Measurements from ENCODE around the gene ESCO1.
"Not testable (repeated sequence)": the region's sequence is repeated elsewhere in the genome, so short reads cannot be mapped to it uniquely, and the experiment has no call there.

The ESCO1 gene, protein sequence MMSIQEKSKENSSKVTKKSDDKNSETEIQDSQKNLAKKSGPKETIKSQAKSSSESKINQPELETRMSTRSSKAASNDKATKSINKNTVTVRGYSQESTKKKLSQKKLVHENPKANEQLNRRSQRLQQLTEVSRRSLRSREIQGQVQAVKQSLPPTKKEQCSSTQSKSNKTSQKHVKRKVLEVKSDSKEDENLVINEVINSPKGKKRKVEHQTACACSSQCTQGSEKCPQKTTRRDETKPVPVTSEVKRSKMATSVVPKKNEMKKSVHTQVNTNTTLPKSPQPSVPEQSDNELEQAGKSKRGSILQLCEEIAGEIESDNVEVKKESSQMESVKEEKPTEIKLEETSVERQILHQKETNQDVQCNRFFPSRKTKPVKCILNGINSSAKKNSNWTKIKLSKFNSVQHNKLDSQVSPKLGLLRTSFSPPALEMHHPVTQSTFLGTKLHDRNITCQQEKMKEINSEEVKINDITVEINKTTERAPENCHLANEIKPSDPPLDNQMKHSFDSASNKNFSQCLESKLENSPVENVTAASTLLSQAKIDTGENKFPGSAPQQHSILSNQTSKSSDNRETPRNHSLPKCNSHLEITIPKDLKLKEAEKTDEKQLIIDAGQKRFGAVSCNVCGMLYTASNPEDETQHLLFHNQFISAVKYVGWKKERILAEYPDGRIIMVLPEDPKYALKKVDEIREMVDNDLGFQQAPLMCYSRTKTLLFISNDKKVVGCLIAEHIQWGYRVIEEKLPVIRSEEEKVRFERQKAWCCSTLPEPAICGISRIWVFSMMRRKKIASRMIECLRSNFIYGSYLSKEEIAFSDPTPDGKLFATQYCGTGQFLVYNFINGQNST

DNA sequence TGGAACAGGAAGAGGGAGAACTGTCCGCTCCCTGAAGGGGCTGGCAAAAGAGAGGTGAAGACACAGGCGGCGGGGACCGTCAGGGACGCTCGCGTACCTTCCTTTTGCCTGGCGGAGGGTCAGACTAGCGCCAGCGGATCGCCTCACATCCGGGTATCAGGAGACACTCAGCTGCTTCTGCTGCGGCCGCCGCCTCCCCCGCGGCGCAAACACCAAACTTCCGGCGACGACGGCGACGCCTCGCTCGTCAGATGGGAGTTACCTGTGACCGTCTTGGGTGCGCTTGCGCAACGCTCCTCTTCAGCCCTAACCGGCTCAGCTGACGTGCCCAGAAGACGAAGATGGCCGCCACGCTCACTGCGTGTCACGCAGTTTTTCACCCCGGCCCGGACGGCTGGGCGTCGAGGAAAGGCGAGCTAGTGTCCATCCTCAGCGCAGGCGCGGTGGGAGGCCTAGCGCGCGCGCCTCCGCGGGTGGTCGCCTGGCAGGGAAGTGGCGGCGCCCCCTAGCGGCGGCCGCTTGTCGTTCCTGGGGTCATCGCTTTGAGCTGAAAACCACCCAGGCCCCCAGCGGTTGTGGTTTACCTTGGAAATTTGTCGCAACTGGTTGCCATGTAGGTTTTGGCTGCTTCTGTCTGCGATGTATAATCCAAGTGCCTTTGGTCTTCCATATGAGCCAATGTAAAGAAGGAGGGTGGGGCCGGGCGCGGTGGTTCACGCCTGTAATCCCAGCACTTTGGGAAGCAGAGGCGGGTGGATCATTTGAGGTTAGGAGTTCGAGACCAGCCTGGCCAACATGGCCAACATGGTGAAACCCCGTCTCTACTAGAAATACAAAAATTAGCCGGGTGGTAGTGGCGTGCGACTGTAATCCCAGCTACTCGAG lies at the start of gene ESCO1:
TSS of gene ESCO1 (minus strand) at position 179 of the 885 bp plus-strand sequence. CDS start 25,861 bp downstream, outside the sequence.
- DNase-seq: peak; percentile 80

DNA sequence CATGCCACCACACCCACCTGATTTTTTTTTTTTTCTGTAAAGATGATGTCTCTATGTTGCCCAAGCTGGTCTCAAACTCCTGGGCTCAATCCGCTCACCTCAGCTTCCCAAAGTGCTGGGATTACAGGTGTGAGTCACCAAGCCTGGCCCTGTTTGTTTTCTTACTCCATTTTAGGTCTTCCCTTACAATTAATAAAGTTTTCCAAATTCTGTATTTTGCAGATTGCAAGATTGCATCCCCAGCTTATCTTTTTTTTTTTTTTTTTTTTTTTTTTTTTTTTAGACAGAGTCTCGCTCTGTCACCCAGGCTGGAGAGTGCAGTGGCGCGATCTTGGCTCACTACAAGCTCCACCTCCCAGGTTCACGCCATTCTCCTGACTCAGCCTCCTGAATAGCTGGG lies 39.9 kb upstream of the ESCO1 start:
- DNase-seq: not testable (repeated sequence)

DNA sequence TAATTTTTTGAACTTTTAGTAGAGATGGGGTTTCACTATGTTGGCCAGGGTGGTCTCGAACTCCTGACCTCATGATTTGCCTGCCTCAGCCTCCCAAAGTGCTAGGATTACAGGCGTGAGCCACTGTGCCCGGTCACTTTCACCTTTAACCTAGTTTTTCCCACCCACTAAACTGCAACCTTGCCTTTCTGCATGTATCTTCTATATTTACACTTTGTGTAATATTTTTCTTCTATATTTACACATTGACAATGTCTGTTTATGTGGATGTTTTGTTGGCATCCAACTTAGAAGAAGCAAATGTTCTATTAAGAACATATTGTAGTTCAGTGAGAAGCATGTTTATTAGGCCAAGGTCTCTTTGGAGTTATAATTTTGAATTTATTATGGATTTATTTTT lies 38.3 kb upstream of the ESCO1 start:
- DNase-seq: no peak

DNA sequence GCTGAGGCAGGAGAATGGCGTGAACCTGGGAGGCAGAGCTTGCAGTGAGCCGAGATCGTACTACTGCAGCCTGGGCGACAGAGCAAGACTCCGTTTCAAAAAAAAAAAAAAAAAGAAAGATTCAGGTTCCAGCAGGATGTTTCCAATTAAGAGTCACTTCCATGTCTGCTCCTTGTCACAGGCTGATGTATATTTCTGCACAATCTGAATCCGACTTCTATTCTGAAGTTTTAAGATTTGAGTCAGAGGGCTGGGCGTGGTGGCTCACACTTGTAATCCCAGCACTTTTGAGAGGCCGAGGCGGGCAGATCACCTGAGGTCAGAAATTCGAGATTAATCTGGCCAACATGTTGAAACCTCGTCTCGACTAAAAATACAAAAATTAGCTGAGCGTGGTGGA lies 36.3 kb upstream of the ESCO1 start:
- DNase-seq: no peak

DNA sequence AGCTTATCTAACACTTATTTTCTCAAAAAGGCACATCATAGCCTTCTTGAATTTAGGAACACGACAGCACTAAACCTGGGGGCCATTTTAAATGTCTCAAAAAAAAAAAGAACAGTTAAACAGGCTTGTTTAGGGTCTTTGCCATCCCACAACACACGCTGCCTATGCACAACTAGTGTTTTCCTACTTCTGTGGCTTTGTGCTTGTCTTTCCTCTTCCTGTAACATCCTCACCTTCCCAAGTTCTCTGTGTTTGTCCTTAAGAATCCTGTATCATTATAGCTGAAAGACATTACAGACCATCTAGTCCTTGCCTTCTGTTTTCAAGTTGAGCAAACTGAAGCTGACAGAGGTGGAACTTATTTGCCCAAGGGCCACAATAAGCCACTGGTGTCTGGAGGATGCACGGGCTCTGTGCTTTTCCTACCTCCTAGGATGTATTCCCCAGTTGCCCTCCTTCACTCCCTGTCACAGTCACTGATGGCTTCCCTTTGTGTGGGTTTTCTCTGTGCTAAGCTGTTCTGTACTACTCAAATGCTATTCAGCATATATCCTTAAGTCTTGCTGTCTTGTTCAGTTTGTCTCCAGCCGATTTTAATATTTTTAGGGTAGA lies 34.2 kb upstream of the ESCO1 start:
- no peak for DNase-seq

DNA sequence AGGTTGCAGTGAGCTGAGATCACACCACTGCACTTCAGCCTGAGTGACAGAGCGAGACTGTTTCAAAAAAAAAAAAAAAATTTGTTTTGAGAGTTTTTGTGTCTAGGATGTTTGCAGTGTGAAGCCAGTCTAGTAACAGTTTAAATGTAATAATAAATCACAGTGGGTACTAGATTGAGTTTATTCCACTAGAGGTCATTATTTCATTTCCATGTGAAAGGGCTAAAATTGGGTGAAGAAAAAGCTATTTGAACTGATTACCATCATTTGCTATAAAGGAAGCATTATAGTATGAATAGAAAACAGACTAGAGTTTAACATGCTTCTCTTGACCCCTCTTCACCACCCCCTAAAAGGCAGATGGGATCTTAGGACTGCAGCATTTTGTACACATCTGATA lies 31.9 kb upstream of the ESCO1 start:
- DNase-seq: no peak

DNA sequence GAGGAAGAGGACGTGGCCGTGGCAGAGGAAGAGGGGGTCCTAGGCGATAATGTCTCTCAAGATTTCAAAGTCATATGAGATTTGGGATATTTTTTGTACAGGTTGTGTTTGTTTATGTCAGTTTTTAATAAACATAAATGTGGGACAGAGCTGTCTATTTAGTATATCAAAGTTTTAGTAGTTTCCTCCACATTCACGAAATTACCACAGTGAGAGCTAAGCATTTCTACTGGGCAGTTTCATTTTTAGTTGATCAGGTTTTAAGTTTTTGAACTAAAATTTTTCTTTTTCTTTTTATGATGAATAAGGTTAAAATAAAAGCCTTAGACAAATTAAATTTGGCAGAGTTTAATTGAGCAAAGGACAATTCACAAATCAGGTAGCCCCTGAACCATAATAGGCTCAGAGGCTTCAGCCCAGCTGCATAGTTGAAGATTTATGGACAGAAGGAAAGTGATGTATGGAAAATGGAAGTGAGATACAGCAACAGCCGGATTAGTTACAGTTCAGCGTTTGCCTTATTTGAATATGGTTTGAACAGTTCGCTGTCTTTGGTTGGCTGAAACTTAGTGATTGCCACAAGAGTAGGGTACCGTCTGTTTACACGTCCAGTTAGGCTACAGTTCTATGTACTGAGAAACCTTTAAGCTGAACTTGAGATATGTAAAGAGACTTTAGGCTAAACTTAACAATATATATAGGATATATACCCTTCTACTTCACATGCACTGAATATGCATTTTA lies 28.8 kb upstream of the ESCO1 start:
- no peak for DNase-seq

DNA sequence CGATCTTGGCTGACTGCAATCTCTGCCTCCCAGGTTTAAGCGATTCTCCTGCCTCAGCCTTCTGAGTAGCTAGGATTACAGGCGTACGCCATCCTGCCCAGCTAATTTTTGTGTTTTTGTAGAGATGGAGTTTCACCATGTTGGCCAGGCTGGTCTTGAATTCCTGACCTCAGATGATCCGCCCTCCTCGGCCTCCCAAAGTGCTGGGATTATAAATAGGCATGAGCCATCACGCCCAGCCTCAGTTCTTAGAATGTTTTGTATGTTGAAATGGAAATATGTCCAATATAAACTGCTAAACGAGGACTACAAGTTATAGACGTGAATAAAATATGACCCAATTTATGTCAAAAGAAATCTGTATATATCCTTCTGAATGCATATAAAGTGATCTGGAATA lies 21.1 kb upstream of the ESCO1 start:
- DNase-seq: not testable (repeated sequence)

DNA sequence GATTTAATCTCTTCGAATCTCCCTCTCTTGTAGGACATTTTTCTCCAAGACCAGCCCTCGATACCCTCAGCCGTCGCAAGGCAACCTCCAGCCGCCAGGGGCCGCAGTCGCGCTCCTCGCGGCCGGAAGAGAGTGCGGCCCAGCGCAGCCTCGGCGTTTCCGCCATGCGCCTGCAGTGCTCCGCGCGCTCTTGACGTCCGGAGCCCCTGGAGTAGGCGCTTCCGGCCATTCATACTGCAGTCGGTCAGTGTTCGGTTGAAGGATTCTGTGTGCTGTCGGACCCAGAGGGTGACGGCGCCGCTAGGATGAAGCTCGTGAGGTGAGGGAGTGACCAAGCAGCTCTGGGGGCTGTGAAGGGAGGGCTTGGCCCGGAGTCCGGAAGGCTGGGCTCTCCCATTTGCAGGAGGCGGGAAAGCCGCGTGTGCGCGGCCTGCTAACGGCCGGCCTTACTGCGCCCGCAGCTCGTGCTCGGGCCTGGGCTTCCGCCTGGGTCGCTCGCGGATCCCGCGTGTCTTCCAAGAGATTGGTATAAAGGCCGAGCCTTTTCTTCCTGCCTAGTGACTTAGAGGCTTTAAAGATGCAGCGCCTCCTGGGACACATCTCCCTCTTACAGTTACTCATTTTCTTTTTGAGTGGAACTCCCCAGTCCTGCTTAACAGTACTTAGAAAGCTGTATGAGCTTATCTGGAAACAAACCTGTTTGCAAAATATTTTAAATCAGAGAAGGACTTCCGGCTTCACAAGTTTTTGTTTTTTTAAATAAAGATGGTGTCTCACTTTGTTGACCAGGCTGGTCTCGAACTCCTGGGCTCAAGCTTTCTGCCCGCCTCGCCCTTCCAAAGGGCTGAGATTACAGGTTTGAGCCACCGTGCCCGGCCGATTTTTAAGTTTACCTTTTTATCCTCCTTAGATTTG lies 11.9 kb upstream of the ESCO1 start, which contains the start of gene SNRPD1:
TSS of gene SNRPD1 (plus strand) at position 190 of the 915 bp plus-strand sequence. CDS start at position 306, 116 bp downstream.
- peak; percentile 33 for DNase-seq

DNA sequence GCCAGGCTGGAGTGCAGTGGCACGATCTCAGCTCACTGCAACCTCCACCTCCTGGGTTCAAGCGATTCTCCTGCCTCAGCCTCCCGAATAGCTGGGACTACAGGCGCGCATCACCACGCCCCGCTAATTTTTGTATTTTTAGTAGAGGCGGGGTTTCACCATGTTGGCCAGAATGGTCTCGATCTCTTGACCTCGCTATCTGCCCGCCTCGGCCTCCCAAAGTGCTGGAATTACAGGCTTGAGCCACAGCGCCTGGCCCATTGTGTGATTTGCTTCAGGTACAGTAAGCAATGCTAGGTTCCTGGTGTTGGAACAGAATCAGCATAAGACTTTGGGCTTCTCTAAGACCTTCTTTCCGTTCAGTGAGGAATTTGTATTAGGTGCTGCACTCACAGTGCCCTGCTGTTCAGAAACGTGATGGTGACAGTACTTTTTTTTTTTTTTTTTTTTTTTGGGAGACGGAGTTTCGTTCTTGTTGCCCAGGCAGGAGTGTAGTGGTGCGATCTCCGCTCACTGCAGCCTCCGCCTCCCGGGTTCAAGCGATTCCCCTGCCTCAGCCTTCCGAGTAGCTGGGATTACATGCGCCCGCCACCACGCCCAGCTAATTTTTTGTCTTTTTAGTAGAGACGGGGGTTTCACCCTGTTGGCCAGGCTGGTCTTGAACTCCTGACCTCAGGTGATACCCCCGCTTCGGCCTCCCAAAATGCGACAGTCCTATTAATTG lies 11.1 kb upstream of the ESCO1 start:
- not testable (repeated sequence) for DNase-seq

DNA sequence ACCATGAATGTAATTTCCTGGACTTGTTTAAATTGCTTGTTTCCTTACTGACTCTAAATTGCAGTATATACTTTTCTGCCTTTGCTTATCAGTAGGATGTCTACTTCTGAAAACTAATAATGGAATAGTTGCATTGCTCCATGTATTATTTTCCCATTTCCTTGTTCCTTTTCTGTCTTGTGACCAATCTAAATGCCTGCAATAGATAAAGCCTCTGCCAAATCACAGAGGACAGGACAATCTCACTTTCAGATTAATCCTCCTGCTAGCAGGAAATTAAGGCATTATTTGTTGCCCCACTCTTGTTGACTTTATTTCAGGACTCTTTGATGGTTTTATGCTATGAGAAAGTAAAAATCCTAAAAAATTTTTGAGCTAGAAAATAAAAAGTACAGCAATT lies 4.7 kb upstream of the ESCO1 start:
- no peak for DNase-seq

DNA sequence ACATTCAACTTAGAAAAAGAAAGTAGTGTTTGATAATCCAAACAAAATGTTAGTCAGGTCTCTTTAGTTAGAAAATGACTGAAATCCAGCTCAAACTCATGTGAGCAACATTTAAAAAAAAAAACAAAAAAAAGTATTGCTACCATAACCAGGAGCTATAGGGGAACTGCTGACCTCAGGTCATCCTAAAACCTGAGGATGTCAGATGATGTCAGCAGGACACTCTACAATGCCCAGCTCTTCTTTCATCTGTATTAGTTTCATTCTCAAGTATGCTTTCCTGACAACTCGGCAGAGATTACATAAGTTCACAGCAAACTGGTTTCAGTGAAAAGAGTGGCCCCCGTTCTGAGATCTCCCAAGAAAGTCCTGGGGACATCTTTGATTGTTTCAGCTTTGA lies 4.2 kb upstream of the ESCO1 start:
- DNase-seq: no peak

DNA sequence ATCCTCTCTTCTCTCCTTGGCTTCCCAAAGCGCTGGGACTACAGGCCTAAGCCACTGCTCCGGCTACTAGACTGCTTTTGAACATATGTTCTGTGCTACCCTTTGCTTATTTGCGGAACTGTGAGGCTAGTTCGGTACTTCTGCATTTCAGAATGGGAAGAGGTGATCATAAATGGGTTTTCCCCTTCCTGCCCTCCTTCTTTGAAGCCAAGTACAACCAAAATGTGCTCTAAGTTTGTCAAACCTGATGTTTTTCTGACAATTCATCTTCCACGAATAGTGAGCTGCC lies 1.7 kb upstream of the ESCO1 start:
- DNase-seq: no peak

DNA sequence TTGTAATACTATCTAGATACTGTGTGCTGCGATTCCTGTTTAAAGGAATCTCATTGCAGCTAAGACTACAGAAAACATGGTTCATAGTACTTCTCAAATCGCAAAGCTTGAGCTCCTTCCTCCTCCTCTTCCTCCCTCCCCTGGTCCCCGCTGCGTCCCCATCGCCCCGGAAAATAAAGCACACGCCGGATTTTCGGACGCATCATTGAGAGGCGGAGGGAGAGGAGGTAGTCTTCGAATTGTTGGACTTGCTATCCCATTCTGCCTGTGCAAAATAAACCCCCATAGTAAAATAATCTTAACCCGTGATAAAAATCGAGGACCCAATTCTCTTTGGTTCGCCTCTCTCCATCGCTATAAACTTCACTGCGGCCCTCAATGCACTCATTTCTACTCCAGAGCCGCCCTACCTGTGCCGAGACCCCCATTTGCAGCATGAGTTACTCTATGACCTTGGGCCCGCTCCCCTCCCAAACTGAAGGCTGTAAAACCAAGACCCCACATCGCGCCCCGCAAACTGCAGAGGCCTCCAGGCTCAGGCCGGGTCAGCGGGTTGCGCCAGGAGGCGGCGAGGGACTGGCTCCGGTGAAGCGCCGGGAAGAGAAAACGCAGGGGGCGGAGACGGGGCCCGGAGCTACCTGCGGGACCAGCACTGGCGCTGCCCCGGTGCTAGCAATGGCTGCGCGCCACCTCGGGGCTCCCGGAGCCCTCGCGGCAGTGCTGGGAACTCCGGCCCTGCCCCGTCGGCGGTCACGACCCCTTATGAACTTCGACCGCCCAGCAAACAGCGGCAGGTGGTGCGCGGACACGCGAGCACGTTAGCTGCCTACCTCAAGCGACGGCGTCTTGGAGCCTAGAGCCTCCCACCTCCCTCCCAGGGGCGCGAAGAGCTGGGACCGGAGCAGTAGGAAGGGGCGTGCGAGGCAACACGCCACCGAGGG lies 649 bp downstream of the ESCO1 start:
- DNase-seq: no peak

DNA sequence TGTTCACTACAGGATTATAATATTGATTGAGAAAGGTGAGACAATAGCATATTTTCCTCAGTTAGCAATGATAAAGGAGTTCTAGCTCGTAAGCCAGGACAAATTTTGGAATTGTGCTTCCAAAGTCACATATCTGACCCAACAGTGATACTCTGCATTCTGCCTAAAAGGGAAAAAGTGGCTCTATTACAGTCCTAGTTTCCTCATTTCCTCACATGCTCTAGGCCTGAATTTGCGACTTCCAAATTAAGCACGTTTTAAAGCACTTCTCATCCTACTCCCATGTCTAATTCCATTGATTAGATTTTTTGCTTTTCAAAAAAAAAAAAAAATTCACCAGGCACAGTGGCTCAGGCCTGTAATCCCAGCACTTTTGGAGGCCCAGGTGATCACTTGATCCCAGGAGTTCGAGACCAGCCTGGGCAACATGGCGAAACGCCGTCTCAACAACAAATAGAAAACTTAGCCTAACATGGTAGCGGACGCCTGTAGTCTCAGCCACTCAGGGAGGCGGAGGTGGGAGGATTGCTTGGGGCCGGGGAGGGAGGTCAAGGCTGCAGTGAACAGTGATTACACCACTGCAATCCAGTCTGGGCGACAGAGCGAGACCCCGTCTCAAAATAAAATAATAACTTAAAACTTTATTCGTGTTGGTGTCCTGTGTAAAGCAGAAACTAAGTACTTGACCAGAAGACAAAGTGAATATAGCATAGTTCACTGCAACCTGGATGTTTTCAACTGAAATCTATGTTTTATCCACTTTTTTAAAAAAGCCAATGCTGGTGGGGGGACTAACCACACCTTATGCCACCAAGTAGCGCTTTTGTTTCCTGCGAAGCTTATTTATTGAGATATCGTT lies 1.5 kb downstream of the ESCO1 start:
- DNase-seq: no peak

DNA sequence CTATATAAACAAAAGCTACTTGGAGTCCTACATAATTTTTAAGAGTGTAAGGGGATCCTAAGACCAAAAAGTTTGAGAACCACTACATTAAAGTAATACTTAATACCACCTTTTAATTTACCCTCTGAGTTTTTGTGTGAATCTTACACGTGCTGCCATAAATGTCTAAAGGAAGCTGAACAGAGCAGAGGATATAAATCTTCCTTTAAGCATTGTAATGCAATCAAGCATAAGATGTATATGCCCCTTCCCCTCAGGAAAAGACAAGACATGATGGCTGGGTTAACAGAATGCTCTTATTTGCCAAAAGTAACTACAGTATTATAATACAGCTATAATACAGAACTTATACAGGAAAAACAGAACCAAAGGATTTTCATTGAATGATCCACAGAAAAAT lies 2.9 kb downstream of the ESCO1 start:
- no peak for DNase-seq

DNA sequence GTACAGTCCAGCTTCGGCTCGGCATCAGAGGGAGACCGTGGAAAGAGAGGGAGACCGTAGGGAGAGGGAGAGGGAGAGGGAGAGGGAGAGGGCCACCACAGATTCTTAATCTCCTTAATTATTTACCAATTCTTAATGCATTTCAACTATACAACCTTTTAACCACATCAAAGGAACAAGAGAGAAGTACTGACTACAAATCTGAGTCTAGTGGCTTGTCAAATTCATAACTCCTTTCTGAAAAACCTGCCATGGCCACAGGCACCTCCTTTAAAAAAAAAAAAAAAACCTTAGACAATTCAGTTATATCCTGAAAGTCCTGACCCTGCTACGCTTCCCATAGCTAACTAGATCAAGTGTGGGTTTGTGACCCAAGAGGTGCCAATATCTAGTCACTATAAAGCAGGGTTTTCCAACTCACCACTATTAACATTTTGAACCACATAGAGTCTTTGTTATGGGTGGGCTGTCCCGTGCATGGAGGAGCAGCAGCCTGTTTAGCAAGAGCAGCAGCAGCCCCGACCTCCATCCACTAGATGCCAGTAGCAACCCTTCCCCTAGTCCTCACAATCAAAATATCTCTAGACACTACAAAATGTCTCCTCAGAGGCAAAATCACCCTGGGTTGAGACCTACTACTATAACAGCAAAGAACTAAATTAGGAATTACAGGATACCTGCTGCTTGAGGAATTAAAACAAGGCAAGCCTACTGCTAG lies 6.8 kb downstream of the ESCO1 start:
- no peak for DNase-seq

Measured in NCI-H187 treated with DMSO at 0.1 percent for 48 hours (cell line).